IPS DF 4.7 (cell line): ENCODE measurements around the gene CDK14.

ENCODE experiments used
- DNase-seq: peaks from one replicate; pipeline ENCODE4 v3.0.0-alpha.2; 2013; ENCODE audit warnings: low spot score; ENCODE audit errors: extremely low read depth

Gene CDK14

GRCh38 chr7:91043924-91044645 is 448.0 kb downstream of the CDK14 start:
- no peak for DNase-seq

- DNase-seq = no peak
Observed at GRCh38 chr7:91045606-91046005, 449.5 kb downstream of the CDK14 start.

- DNase-seq = no peak
Observed at GRCh38 chr7:91046322-91047089, 450.4 kb downstream of the CDK14 start.

- DNase-seq = no peak
Observed at GRCh38 chr7:91047636-91048035, 451.5 kb downstream of the CDK14 start.

GRCh38 chr7:91050677-91051076 is 454.6 kb downstream of the CDK14 start:
- DNase-seq = no peak

GRCh38 chr7:91051966-91052365 is 455.8 kb downstream of the CDK14 start:
- no peak for DNase-seq

- no peak for DNase-seq
Observed at GRCh38 chr7:91054374-91054773, 458.3 kb downstream of the CDK14 start.

- DNase-seq = no peak
Observed at GRCh38 chr7:91055219-91055618, 459.1 kb downstream of the CDK14 start.

- no peak for DNase-seq
Observed at GRCh38 chr7:91062713-91063112, 466.6 kb downstream of the CDK14 start.

- no peak for DNase-seq
Observed at GRCh38 chr7:91064052-91064451, 467.9 kb downstream of the CDK14 start.

- no peak for DNase-seq
Observed at GRCh38 chr7:91064938-91065337, 468.8 kb downstream of the CDK14 start.

- DNase-seq = no peak
Observed at GRCh38 chr7:91066627-91067026, 470.5 kb downstream of the CDK14 start.

GRCh38 chr7:91067242-91067641 is 471.1 kb downstream of the CDK14 start:
- no peak for DNase-seq

- DNase-seq = no peak
Observed at GRCh38 chr7:91068136-91068795, 472.1 kb downstream of the CDK14 start.

GRCh38 chr7:91069146-91069545 is 473.0 kb downstream of the CDK14 start:
- DNase-seq = no peak

GRCh38 chr7:91079487-91079886 is 483.4 kb downstream of the CDK14 start:
- no peak for DNase-seq

GRCh38 chr7:91080351-91080750 is 484.2 kb downstream of the CDK14 start:
- no peak for DNase-seq

- no peak for DNase-seq
Observed at GRCh38 chr7:91082038-91082437, 485.9 kb downstream of the CDK14 start.

GRCh38 chr7:91082852-91083495 is 486.9 kb downstream of the CDK14 start:
- DNase-seq = no peak

GRCh38 chr7:91083855-91084644 is 487.9 kb downstream of the CDK14 start:
- no peak for DNase-seq

GRCh38 chr7:91085175-91085574 is 489.1 kb downstream of the CDK14 start:
- no peak for DNase-seq
